Measurements from ENCODE around the gene CALML4. TPM values are rescaled to one million over a fixed set of nuclear protein-coding genes. Genes with fewer than 3 reads are reported as not detected.

The CALML4 gene, protein sequence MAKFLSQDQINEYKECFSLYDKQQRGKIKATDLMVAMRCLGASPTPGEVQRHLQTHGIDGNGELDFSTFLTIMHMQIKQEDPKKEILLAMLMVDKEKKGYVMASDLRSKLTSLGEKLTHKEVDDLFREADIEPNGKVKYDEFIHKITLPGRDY
- 1 to 10 TPM; 1.5 to 2.0 TPM for total RNA-seq
- polyA plus RNA-seq (2013, experiment 1 of 2): 4.8 TPM
- polyA plus RNA-seq (2013, experiment 2 of 2): 3.9 TPM
- 0 to 1.7 (median 0.48) reads per million in 172 experiments for total RNA-seq

DNA sequence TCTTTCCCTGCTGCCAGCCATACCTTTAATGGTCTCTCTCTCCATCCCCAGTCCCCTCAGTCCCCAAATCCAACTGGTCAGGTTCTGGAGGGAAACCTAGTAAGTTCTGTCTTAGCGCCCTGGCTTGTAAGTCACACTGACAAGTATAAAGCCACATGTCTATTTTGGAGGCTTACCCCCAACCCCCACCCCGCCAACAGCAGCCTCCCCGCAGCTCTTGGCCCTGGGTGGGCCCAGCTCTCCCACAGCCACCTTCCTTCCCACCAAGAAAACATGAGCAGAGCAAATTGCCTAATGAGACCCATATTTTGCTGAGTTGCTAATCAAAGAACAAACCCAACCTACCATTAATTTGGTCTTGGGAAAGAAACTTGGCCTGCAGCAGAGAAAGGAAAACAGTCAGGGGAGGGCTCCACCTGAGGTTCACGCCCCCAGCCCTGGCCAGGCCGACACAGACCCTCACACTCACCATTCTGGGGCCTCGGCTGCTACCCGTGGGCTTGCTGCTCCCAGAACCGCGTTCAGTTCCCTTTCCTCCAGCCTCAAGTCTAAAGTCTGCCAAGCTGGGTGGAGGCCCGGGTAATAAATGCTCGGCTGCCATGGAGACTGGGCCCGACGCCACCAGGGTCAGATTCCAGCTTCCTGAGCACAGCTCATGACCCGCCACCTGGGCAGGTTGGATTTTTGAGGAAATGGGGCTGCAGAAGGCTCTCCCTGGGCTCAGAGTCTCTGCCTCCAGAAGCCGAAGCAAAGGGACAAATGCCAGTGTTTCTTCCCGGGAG, at the start of gene CALML4:
Gene CALML4, minus strand, starts transcription at position 557 of the 782 bp plus-strand sequence. Its CDS starts 85 bp downstream, at position 472.
- Mint-ChIP-seq H3K4me3 (no peak within 1 kb of the TSS), H3K36me3 (ENCODE audit: low read depth) (no peaks in the 10 kb centered on the region), H3K27ac (peak within 1 kb of the TSS; percentile 30), H3K9me3 (no peaks in the 10 kb centered on the region), H3K4me1 (ENCODE audit: low read depth) (peaks cover 21% of the 10 kb centered on the region), H3K27me3 (no peaks in the 10 kb centered on the region)
- no peak for ATAC-seq (ENCODE audit: poor library complexity)
- ChIA-PET POLR2A (interaction anchor here (0.7 kb wide), 1 partner anchor 811 kb away, joined by 3 read pairs; no protein-coding TSS in a partner anchor), CTCF (no interaction called here)
- Histone ChIP-seq H3K36me3 (ENCODE audit: insufficient read depth, low read length) (no peaks in the 10 kb centered on the region), H3K4me3 (ENCODE audit: low read length) (peak within 1 kb of the TSS; percentile 16), H3K9me3 (ENCODE audit: control insufficient read depth in 1 of 2, insufficient read depth in 1 of 2, low read length in 2 of 2) (no peaks in the 10 kb centered on the region), H3K4me1 (ENCODE audit: insufficient read depth, low read length) (peaks cover 47% of the 10 kb centered on the region), H3K27ac (ENCODE audit: low read depth in 1 of 2, low read length in 2 of 2) (no peak within 1 kb of the TSS), H3K27me3 (ENCODE audit: control insufficient read depth in 1 of 2, insufficient read depth in 2 of 2, low read length in 2 of 2) (no peaks in the 10 kb centered on the region)
- intact Hi-C loops (cut with DNase I, micrococcal nuclease): no loop called here
- no peak for DNase-seq
- TF ChIP-seq, protein P1, sequence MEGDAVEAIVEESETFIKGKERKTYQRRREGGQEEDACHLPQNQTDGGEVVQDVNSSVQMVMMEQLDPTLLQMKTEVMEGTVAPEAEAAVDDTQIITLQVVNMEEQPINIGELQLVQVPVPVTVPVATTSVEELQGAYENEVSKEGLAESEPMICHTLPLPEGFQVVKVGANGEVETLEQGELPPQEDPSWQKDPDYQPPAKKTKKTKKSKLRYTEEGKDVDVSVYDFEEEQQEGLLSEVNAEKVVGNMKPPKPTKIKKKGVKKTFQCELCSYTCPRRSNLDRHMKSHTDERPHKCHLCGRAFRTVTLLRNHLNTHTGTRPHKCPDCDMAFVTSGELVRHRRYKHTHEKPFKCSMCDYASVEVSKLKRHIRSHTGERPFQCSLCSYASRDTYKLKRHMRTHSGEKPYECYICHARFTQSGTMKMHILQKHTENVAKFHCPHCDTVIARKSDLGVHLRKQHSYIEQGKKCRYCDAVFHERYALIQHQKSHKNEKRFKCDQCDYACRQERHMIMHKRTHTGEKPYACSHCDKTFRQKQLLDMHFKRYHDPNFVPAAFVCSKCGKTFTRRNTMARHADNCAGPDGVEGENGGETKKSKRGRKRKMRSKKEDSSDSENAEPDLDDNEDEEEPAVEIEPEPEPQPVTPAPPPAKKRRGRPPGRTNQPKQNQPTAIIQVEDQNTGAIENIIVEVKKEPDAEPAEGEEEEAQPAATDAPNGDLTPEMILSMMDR (IDR thresholded peaks at IDR 0.05): no peak

DNA sequence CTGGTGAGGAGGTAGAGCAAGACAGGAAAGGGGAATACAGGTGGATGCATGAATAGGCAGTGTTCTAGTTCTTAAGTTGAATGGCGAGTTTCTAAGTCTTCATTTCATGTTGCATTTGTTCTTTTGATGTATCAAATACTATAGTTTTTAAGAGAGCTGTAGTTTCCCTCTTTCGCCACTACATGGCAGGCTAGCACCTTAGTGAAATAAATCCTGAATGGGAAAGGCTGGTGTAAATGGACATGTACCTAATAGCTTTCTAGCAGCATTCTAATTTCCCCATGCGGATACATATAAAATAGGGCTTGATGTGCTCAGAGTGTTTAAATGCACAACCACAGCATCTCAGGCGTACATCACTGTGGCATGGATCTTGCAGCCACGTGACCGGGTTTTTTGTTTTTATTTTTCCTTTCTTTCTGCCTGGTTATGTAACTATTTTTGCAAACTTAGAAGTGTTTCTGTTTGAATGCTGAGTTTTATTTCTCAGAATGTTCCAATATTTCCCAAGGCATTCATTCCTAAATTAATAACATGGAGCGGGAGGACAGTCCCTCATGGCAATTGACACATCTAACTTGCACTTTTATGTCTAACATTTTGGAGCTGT, 47.9 kb upstream of the CALML4 start:
- TF ChIP-seq, protein P1 (IDR thresholded peaks at IDR 0.05): peak; percentile 89
- peaks cover 7% of the 10 kb centered on the region for H3K4me1 Mint-ChIP-seq (ENCODE audit: low read depth)
- Histone ChIP-seq H3K9me3 (ENCODE audit: control insufficient read depth in 1 of 2, insufficient read depth in 1 of 2, low read length in 2 of 2) (no peaks in the 10 kb centered on the region), H3K27me3 (ENCODE audit: control insufficient read depth in 1 of 2, insufficient read depth in 2 of 2, low read length in 2 of 2) (no peaks in the 10 kb centered on the region), H3K4me1 (ENCODE audit: insufficient read depth, low read length) (peaks cover 9% of the 10 kb centered on the region), H3K4me3 (ENCODE audit: low read length) (no peak overlapping the region), H3K27ac (ENCODE audit: low read depth in 1 of 2, low read length in 2 of 2) (no peak overlapping the region), H3K36me3 (ENCODE audit: insufficient read depth, low read length) (no peaks in the 10 kb centered on the region)
- no peaks in the 10 kb centered on the region for H3K27me3 Mint-ChIP-seq
- no peaks in the 10 kb centered on the region for H3K36me3 Mint-ChIP-seq (ENCODE audit: low read depth)
- H3K27ac Mint-ChIP-seq: no peak overlapping the region
- POLR2A ChIA-PET: interaction anchor here (0.8 to 1.8 kb wide), 9 partner anchors 11 to 421 kb away, joined by 3 to 15 read pairs (median 4); partner anchors contain the start of genes CLN6 and FEM1B
- intact Hi-C loops (cut with DNase I, micrococcal nuclease): loop anchor here (1.0 to 5.0 kb wide), 6 partner anchors 53 to 422 kb away; no protein-coding TSS in a partner anchor
- DNase-seq (peak in 6 of 14 experiments; percentile 16 to 76 (median 60)), ATAC-seq (ENCODE audit: poor library complexity) (peak; percentile 75)
- H3K4me3 Mint-ChIP-seq: peak overlapping the region; percentile 44
- CTCF ChIA-PET: interaction anchor here (0.6 to 2.1 kb wide), 11 partner anchors 10 to 421 kb away, joined by 3 to 32 read pairs (median 3); partner anchors contain the start of gene FEM1B
- no peaks in the 10 kb centered on the region for H3K9me3 Mint-ChIP-seq

DNA sequence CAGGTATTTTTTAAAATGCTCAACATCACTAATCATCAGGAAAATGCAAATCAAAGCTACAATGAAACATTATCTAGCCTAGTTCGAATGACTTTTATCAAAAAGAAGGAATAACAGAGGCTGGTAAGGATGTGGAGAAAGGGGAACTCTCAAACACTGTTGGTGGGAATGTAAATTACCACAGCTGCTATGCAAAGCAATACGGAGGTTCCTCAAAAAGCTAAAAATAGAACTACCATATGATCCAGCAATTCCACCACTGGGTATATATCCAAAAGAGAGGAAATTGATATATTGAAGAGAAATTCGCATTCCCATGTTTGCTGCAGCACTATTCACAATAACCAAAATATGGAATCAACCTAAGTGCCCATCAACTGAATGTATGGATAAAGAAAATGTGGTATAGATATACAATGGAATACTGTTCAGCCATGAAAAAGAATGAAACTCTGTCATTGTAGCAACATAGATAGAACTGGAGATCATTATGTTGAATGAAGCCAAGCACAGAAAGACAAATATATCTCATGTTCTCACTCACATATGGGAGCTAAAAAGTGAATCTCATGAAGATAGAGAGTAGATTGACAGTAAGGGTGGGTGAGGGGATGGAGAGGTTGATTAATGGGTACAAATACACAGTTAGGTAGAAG, 44.1 kb upstream of the CALML4 start:
- H3K4me3 Mint-ChIP-seq: no peak overlapping the region
- CTCF ChIA-PET: interaction anchor here (0.7 kb wide), 1 partner anchor 141 kb away, joined by 3 read pairs; no protein-coding TSS in a partner anchor
- no peaks in the 10 kb centered on the region for H3K9me3 Mint-ChIP-seq
- POLR2A ChIA-PET: no interaction called here
- DNase-seq (peak in 1 of 14 experiments; percentile 17), ATAC-seq (ENCODE audit: poor library complexity) (no peak)
- Histone ChIP-seq H3K27me3 (ENCODE audit: control insufficient read depth in 1 of 2, insufficient read depth in 2 of 2, low read length in 2 of 2) (no peaks in the 10 kb centered on the region), H3K27ac (ENCODE audit: low read depth in 1 of 2, low read length in 2 of 2) (no peak overlapping the region), H3K4me3 (ENCODE audit: low read length) (no peak overlapping the region), H3K36me3 (ENCODE audit: insufficient read depth, low read length) (no peaks in the 10 kb centered on the region), H3K4me1 (ENCODE audit: insufficient read depth, low read length) (no peaks in the 10 kb centered on the region), H3K9me3 (ENCODE audit: control insufficient read depth in 1 of 2, insufficient read depth in 1 of 2, low read length in 2 of 2) (peaks cover 6 to 9% of the 10 kb centered on the region in 2 experiments)
- peaks cover 7% of the 10 kb centered on the region for H3K4me1 Mint-ChIP-seq (ENCODE audit: low read depth)
- intact Hi-C loops (cut with DNase I, micrococcal nuclease): no loop called here
- H3K36me3 Mint-ChIP-seq (ENCODE audit: low read depth): peaks cover 5% of the 10 kb centered on the region
- no peaks in the 10 kb centered on the region for H3K27me3 Mint-ChIP-seq
- H3K27ac Mint-ChIP-seq: no peak overlapping the region
- TF ChIP-seq, protein P1 (IDR thresholded peaks at IDR 0.05): no peak
